GM19238 (cell line): ENCODE data around the gene HRCT1.
"Not testable (repeated sequence)": the region's sequence is repeated elsewhere in the genome, so short reads cannot be mapped to it uniquely, and the experiment has no call there.

ENCODE experiments used
- DNase-seq: peaks from one replicate; pipeline ENCODE4 v3.0.0; 2011; ENCODE audit warnings: low spot score; ENCODE audit not compliant: insufficient read length

Gene HRCT1

DNA sequence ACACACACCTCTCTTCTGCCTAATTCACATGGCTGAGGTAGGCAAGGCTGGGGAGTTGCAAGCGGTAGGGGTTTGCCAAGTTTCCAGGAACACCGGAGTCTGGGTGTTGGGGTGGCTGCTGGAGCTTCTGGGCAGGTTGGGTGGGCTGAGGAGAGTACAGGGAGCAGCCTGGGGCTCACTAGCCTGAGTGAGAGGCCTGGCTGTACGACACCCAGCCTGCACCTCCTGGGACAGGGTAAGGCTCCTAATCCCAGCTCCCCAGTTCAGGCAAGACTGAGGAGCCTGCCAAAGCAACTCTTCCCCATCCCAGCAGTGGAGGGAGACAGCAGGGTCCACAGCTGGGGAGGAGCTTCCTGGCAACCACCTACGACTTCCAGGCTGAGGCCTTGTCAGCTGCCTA, 11.3 kb downstream of the HRCT1 start:
- DNase-seq: no peak

DNA sequence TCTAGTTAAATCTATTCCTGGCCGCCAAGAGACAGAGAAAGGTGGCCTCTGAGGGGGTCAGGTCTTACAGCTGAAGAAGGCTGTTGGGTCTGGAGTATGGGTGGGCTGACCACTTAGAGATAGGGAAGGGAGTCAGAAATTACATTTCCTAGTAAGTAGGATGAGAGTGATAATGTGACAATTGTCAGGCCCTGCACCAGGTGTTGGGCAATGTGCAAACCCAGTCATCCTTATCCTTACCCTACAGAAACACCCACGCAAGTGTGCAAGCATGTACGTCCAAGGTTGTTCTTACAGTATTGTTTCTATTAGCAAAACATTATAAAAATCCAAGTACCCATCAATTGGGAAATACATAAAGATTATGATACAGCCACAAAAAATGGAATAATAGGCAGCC, 12.8 kb downstream of the HRCT1 start:
- no peak for DNase-seq

DNA sequence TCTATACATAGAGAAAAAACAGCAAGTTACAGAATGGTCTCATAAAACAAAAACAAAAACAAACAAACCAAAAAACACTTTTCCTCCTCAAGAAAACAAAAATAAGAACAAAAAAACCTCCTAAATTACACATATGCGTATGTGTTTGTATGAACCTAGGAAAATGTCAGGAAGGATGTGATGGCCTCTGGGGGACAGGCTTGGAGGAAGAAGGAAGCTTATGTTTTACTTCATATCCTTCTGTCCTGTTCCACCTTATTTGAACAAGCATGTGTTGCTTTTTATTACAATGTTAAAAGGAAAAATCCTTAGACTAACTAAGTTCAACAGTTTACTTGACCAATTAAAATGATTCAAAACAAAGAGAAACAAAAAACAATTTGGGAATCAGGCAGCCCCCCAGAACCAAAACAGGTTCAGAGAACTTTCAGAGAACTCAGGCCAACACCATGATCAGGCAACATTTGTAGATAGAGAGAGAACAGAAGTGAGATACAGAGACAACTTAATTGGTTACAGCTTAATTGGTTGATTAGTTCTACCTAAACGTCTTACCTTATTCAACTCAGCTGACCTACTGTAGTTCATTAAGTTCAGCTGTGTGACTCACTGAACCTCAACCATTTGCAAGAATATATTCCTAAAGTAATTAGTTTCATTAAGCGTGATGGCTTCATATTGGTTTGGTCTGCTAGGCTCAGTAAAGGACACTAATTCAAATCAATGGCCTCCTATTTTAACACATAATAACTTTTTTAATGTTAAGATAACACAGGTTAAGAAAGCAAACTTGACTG, 13.4 kb downstream of the HRCT1 start:
- DNase-seq: no peak

DNA sequence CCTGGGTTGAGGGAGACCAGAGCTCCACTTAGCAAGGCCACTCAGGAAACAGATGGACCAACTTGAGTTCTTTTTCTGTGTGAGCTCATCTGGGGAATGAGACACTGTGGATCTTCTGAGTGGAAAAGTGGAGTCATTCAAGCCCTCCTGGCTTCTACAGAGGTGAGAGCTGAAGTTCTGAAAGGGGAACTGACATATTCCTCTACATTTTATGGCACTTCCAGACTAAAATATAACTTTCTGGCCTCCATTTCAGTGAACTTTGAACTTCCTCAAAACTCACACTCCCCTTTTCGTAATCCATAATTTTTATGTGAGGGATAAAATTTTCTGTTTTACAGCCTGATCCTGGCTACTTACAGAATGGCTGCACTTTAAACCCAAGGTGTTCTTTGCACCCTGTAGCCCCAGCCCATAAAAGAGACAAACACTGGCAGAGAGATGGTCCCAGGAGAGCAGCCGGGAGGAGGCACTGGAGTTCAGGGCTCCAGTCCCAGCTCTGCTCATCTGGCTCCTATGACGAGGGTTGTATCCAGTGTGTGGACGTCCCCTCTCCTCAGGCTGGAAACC, 14.1 kb downstream of the HRCT1 start:
- no peak for DNase-seq

DNA sequence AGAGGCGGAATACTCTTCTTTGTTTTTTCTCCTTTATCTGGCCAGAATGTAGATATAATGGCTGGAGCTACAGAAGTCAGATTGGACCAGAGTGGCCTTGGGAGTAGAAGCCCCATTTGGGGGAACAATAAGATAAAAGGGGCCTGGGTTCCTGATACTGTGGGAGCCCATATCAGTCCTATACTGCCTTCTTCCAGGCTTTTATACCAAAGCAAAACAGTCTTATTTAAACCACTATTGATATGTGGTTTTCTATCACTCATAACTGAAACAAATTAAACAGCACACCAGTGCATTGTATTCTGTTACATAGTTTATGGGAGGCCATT, 17.6 kb downstream of the HRCT1 start:
- DNase-seq: no peak

DNA sequence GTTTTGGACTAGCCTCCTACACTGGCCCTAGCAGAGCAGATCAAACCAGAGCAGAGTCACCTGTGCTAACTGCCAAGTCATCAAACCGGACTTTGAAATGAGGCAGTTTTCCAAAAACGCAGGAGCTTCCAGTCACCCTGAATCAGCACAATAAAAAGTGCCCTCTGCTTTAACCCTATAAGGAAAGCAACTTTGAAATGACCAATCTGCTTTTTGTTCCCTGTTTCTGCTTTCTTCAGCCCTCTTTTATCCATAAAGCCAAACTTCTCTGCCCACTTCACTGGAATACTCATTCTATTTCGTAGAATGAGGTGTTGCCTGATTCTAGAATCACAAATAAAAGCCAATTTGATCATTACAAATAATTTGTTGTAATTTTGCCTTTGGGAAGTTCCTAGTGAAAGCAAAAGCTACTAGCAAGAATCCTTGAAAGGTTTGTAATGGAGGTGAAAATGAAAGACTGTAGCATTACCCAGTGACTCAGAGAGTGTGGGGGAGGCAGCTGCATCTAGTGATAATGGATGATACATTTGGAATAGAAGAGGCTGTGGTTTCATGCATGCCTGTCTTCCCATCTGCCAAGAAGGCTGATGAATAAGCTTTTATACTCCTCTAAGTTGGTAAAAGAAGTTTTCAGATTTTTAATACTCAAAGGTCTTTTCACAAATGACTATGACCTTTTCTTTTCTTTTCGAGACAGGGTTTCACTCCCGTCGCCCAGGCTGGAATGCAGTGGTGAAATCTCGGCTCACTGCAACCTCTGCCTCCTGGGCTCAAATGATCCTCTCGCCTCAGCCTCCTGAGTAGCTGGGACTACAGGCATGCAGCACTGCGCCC, 18.1 kb downstream of the HRCT1 start:
- no peak for DNase-seq

DNA sequence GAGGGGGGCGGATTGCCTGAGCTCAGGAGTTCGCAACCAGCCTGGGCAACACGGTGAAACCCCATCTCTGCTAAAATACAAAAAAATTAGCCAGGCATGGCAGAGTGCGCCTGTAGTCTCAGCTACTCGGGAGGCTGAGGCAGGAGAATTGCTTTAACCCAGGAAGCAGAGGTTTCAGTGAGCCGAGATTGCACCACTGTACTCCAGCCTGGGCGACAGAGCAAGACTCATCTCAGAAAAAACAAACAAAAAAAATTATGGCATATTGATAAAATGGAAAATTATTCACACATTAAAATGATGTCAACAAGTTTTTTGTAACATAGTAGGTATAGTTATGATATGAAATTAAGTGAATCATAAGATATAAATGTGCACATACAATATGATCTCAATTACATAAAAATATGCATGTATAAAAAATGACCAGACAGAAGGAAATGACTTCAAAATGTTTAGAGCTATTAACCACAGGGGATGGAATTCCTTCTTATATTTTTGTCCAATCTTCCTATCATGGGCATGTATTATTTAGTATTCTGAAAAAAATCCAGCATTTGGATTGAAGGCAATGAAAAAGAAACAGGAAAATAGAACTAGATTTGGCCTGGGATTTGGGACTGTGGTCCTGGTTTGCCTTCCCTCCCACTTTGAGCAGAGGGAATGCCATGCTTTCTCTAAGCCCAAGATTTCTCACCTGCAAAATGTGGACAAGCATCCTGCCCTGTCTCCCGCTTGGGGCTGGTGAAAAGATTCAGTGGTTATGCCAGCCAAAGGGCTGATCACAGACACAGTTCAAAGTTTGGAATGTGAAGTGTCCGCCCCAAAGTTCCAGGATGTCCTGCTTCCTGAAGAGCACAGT, 22.8 kb downstream of the HRCT1 start:
- no peak for DNase-seq

DNA sequence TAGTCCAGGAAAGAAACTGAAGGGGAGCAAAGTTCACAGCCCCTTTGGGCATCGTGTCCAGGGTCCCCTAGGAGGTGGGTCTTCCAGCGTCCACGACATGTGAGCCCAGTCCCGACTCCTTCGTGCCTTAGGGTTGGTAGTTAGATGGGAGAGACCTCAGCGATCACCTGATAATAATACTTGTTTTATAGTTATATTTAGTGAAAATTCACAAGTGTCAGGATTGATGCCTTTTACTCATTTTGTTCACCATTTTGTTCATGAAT, 23.4 kb downstream of the HRCT1 start:
- no peak for DNase-seq

DNA sequence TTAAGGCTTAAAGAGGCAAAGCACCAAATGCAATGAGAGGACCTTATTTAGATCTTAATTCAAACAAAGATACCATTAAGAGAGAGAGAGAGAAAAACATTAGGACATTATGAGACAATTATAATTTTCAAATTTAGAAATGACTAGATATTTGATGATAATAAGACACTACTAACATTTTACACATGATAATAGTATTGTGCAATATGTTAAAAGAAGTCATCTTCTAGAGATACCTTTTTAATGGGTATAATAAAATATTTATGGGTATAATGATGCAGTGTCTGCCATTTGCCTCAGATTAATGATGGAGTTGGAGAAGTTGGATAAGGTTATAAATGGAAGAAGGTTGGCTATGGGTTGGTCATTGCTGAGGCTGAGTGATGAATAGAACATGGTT, 24.5 kb downstream of the HRCT1 start:
- DNase-seq: no peak

DNA sequence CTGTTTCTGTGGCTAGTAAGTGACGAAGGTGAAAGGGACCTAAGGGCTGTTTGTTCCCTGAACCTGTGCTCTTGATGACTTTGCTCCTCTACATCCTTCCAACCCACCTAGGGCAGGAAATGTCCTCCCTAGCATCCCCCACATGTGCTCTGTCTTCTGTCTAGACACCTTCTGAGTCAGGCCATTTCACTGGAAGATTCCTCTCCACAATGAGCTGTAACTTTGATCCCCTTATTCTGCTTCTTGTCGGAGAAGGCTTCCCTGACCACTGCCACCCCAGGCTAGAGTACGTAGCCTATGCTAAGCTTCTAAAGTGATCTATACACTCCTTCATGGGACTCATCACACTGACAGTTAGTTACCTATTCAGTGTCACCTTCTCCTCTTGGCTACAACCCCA, 25.0 kb downstream of the HRCT1 start:
- DNase-seq: no peak

DNA sequence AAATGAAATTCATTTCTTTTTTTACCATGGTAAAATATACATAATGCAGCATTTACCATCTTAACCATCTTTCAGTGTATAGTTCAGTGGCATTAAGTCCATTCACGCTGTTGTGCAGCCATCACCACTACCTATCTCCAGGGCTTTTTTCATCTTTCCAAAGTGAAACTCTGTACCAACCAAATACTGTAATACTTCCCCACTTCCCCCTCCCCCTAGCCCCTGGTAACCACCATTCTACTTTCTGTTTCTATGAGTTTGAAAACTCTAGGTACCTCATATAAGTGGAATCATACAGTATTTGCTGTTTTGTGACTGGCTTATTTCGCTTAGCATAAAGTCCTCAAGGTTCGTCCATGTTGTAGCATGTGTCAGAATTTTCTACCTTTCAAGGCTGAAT, 26.7 kb downstream of the HRCT1 start:
- no peak for DNase-seq

DNA sequence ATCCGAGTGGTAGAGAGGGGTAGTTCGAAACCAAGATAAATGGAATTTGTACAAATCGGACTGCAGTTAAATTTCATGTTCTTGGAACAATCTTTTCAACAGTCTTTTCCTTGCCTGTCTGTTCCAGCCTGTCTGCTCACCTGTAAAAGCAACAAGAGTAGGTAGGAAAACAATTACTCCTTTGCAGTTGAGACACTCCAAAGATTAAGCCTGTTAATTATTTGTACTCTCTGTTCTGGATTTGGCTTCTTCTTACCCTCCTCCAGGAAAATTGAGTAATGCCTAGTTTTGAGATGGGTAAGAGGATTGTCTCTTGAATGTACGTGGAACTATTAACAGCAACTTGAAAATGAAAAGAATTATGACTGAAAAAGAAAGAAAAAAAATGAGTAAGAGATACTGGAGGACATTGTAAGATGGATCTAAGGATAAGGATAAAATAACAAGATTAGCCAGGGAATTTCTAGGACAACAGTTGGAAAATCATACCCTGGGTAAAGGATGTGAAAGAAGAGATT, 27.6 kb downstream of the HRCT1 start:
- no peak for DNase-seq

DNA sequence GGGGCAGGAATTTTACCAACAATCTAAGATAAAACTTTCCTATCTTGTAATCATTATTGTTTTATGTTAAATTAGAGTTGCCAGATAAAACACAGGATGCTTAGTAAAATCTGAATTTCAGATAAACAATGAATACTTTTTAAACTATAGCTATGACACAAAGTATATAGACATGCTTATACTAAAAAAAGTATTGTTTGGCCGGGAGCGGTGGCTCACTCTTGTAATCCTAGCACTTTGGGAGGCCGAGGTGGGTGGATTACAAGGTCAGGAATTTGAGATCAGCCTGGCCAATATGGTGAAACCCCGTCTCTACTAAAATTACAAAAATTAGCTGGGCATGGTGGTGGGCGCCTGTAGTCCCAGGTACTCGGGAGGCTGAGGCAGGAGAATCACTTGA, 28.1 kb downstream of the HRCT1 start:
- not testable (repeated sequence) for DNase-seq

DNA sequence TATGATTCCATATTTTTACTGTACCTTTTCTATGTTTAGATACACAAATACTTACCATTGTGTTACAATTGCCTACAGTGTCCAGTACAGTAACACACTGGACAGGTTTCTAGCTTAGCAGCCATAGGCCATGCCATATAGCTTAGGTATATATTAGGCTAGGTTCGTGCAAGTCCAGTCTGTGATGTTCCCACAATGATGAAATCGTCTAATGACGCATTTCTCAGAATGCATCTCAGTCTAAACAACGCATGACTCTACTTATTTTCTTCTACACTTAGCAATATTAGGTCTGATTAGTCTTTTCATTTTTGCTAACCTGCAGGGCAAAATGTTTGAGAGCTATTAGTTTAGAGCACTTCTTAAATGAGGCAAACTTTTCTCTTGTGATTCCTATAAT, 29.3 kb downstream of the HRCT1 start:
- DNase-seq: no peak

DNA sequence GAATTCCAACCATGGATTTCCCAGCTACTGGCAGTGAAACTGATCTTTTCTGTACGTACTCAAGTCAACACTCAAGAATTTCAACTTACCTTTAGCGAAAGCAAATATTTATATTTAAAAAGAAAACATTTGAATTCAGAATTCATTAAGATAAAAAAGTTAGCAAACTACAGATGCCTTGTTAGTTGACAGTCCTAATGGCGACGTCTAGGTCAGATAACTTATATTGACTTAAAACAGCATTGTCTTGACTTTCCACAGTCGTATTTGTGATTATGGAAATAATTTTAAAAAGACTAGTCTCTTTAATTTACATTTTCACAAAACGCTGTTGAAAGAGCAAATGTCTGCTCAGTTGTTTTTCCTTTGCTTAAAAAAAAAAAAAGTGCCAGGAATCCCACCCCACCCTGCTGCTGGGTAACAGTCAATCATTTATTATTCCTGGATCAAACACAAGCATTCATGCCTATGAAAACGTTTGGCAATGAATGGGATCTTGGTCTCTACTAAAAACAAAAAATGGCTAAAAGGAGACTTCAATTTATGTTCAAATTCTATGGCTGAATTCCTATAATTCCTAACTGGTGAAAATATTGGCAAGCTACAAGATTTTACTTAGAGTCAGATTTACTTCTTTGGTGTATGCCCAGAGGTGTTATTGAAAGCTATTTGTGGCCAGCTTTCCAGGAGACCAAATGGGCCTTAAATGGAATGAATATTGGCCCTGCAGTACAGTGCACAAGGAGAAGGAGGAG, 29.9 kb downstream of the HRCT1 start:
- no peak for DNase-seq

DNA sequence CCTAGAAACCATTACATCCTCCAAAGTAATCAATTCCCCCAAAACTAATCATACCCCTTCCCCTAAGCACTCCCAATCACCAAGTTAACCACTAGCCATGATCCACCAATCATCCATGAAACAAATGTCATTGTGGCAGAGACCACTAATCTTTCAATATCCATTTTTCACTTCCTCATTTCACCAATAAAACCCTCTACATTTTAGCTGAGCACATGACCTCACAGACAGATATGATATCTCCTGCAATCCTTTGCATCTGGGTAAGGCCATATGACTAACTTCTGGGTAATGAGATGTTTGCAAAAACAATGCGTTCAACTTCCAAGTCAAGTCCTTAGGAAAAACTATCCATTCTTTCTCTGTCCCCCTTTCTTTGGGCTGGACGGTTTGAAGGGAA, 31.2 kb downstream of the HRCT1 start:
- DNase-seq: no peak

DNA sequence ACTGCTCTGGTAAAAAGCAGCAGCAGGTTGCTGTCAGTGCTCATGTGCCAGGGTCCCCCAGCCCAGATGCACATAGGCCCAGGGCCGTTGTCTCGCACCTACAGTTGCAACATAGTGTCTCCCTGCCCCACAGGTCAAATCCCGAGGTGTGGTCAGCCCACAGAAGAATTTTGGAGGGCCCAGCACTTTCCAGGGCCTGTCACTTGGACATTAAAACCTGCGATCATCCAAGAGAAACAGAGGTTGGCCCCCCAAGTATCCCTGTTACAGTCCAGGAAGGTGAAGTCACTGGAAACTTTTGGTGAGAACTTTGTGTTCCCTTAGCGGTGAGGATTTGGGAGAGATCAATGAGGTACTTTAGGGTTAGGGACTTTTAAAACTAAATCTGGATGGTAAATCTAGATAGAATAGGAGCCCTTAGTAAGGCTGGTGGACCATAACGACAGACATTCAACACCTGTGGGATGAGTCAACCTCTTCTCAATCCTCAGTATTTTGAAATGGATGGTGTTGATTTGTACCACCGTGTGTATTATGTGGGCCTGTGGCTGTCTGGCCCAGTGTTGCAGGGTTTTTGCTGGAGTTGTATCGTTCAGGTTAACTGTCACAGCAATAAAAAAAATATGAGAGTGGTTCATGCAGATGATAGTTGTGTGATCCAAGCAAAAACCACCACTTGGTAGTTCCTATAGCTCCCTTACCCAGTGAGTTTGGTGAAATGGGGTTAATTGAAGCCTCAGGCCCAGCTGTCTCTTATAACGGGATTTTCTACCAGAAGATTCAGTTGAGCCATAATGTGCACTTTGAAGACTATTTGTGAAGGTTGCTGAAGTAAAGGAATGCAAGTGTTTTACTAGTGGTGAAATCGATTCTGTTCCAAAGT, 32.7 kb downstream of the HRCT1 start:
- no peak for DNase-seq

DNA sequence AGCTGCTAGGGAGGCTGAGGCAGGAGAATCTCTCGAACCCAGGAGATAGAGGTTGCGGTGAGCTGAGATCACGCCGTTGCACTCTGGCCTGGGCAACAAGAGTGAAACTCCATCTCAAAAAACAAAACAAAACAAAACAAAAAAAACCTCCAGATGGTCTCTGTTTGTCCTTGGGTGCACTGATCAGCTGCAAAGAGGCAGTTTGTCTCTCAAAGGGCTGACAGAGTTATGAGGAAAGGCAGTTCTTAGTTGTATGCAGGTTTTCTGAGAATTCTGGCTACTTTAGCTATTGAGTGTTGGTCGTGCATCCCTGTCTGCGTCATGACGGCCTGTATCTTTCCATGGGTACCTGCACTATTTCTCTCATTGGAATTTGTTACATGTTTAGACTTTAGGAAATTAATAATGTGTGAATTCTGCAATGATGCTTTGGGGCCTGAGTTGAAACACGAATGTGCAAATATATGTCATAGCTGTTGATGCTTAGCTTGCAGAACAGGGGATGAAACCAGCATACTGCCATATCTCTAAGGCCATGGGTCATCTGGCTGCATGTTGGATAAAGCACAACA, 33.8 kb downstream of the HRCT1 start:
- no peak for DNase-seq
